Cardiac muscle cell (in vitro differentiated cells and primary cell): ENCODE measurements around the gene MAP4. TPM values are rescaled to one million over a fixed set of nuclear protein-coding genes. Genes with fewer than 3 reads are reported as not detected.

Source experiments
- DNase-seq, 2 donors: peaks; one replicate each; pipeline versions ENCODE4 v3.0.0 to v3.0.0-alpha.2; 2010 to 2017; ENCODE audit warnings: low read depth in 1 of 2, low spot score in 1 of 2
- H3K27ac ChIP-seq: fragments of 200-600 bp; sonication (generic); 2 replicates; pipeline ENCODE4 v1.5.1; 2016
- H3K27me3 ChIP-seq: fragments of 200-600 bp; sonication (generic); 2 replicates; pipeline ENCODE4 v1.6.0; 2016; ENCODE audit warnings: control low read depth
- H3K36me3 ChIP-seq: fragments of 200-600 bp; sonication (generic); 2 replicates; pipeline ENCODE4 v1.5.1; 2016; ENCODE audit warnings: control low read depth
- H3K4me1 ChIP-seq: fragments of 200-600 bp; sonication (generic); 2 replicates; pipeline ENCODE4 v1.8.1; 2017; ENCODE audit warnings: low read depth, mild to moderate bottlenecking, mixed run types
- H3K4me3 ChIP-seq: fragments of 200-600 bp; sonication (generic); 2 replicates; pipeline ENCODE4 v1.5.1; 2016; ENCODE audit warnings: mild to moderate bottlenecking
- H3K9me3 ChIP-seq: fragments of 200-600 bp; sonication (generic); 2 replicates; pipeline ENCODE4 v1.5.1; 2017; ENCODE audit warnings: low read depth, mild to moderate bottlenecking, control low read depth
- CTCF ChIP-seq: IDR thresholded peaks from 2 replicates; pipeline ENCODE4 v1.5.1; 2012; ENCODE audit warnings: low read depth, mild to moderate bottlenecking, low read length
- polyA plus RNA-seq: library from polyadenylated mRNA; unstranded; fragments of >200 nt; fragmentation: Nextera tagmentation; extraction: Ambion mirVana; gene quantifications from 2 replicates; pipeline ENCODE4 v1.2.1, GENCODE V29; 2016
- total RNA-seq: library from RNA; depleted of rRNA; stranded (reverse); fragments of >200 nt; gene quantifications from 2 replicates; pipeline ENCODE4 v1.2.3, GENCODE V29; 2016

Gene MAP4
- total and polyA plus RNA-seq, 2 experiments from 2014 or later: 136 to 138 TPM

GRCh38 chr3:47895241-47895640 is 121.0 kb downstream of the MAP4 start:
- Histone ChIP-seq H3K27ac (no peak overlapping the region), H3K36me3 (peaks cover 1% of the 10 kb centered on the region), H3K4me1 (peaks cover 32% of the 10 kb centered on the region), H3K9me3 (no peaks in the 10 kb centered on the region), H3K27me3 (no peaks in the 10 kb centered on the region), H3K4me3 (no peak overlapping the region)
- TF ChIP-seq CTCF: no peak
- DNase-seq: no peak

- Histone ChIP-seq H3K27ac (peak overlapping the region; percentile 91), H3K27me3 (no peaks in the 10 kb centered on the region), H3K4me1 (peaks cover 43% of the 10 kb centered on the region), H3K36me3 (no peaks in the 10 kb centered on the region), H3K9me3 (no peaks in the 10 kb centered on the region), H3K4me3 (no peak overlapping the region)
- TF ChIP-seq CTCF: no peak
- peak in 1 of 2 donors; percentile 24 for DNase-seq
These were observed 123.8 kb downstream of the MAP4 start for GRCh38 chr3:47892286-47893040.

- TF ChIP-seq CTCF: no peak
- DNase-seq: no peak
- H3K27ac ChIP-seq: peak overlapping the region; percentile 91
- no peaks in the 10 kb centered on the region for H3K9me3 ChIP-seq
- H3K4me1 ChIP-seq: peaks cover 43% of the 10 kb centered on the region
- no peaks in the 10 kb centered on the region for H3K27me3 ChIP-seq
- no peak overlapping the region for H3K4me3 ChIP-seq
- no peaks in the 10 kb centered on the region for H3K36me3 ChIP-seq
These were observed 124.6 kb downstream of the MAP4 start for GRCh38 chr3:47891613-47892005.

- peaks cover 43% of the 10 kb centered on the region for H3K4me1 ChIP-seq
- TF ChIP-seq CTCF: no peak
- no peaks in the 10 kb centered on the region for H3K27me3 ChIP-seq
- no peaks in the 10 kb centered on the region for H3K9me3 ChIP-seq
- no peak overlapping the region for H3K4me3 ChIP-seq
- H3K36me3 ChIP-seq: no peaks in the 10 kb centered on the region
- DNase-seq: peak; percentile 23 to 66
- H3K27ac ChIP-seq: peak overlapping the region; percentile 91
These were observed 125.2 kb downstream of the MAP4 start for GRCh38 chr3:47890828-47891612.

GRCh38 chr3:47890126-47890827 is 125.9 kb downstream of the MAP4 start:
- TF ChIP-seq CTCF: no peak
- DNase-seq: peak in 1 of 2 donors; percentile 24
- Histone ChIP-seq H3K4me3 (no peak overlapping the region), H3K9me3 (no peaks in the 10 kb centered on the region), H3K27me3 (no peaks in the 10 kb centered on the region), H3K36me3 (no peaks in the 10 kb centered on the region), H3K27ac (peak overlapping the region; percentile 91), H3K4me1 (peaks cover 43% of the 10 kb centered on the region)
